Right lobe of liver (tissue), 6 donors: ENCODE data around the gene RBPMS2. TPM values are rescaled to one million over a fixed set of nuclear protein-coding genes. Genes with fewer than 3 reads are reported as not detected.

Experiments used
- ATAC-seq, 4 donors: fragments of 200-7000 bp; cut with Tn5 transposase; one replicate each; pipeline ENCODE4 v1.9.1; 2020; ENCODE audit warnings: mild to moderate bottlenecking in 4 of 4, moderate library complexity in 4 of 4
- DNase-seq, 3 donors: peaks; one replicate each; pipeline ENCODE4 v3.0.0-alpha.2; 2020
- H3K27ac ChIP-seq, 3 donors: fragments of 200-600 bp; one replicate each; pipeline ENCODE4 v1.8.0; 2022
- H3K27me3 ChIP-seq, 2 donors: fragments of 200-600 bp; one replicate each; pipeline ENCODE4 v1.8.0; 2022
- H3K36me3 ChIP-seq, 4 donors: fragments of 200-600 bp; sonication (generic) in 1 of 4; one replicate each; pipeline versions ENCODE4 v1.5.1 to v1.8.0; 2017 to 2022; ENCODE audit warnings: control low read depth in 1 of 4
- H3K4me1 ChIP-seq, 4 donors: fragments of 200-600 bp; sonication (generic) in 1 of 4; one replicate each; pipeline versions ENCODE4 v1.5.1 to v1.8.0; 2017 to 2022; ENCODE audit warnings: control low read depth in 1 of 4
- H3K4me3 ChIP-seq, 3 donors: fragments of 200-600 bp; one replicate each; pipeline ENCODE4 v1.8.0; 2022
- H3K9me3 ChIP-seq, 4 donors: fragments of 200-600 bp; sonication (generic) in 1 of 4; one replicate each; pipeline versions ENCODE4 v1.5.1 to v1.8.0; 2017 to 2022; ENCODE audit warnings: control low read depth in 1 of 4
- POLR2A ChIP-seq: fragments of 450-650 bp; IDR thresholded peaks from one replicate; pipeline ENCODE4 v1.6.1; 2017; ENCODE audit warnings: antibody characterized with exemption, mild to moderate bottlenecking
- WGBS: methylation state at CpG from one replicate; pipeline ENCODE4 v1.1.6; 2018; ENCODE audit warnings: low coverage, low lambda C conversion rate; ENCODE audit not compliant: insufficient coverage; ENCODE audit errors: missing lambda C conversion rate; 5-methylcytosine and 5-hydroxymethylcytosine counted together
- intact Hi-C, 2 donors: fragments of 100-400 bp; cut with DNase I; formaldehyde crosslinking; loops; one replicate each; pipeline versions ENCODE4 v1.11.2 to v1.14.1; 2022
- total RNA-seq, 6 experiments: library from RNA; depleted of rRNA in 2 of 6; stranded (reverse); fragments of >200 nt in 2 of 6; fragmentation: NEBNext Ultra II Directional in 3 of 6; extraction: Animal tissue kit (Norgen Biotek cat#: 25700) in 3 of 6; gene quantifications; one replicate each; pipeline versions ENCODE4 v1.1.0 to v1.2.4, GENCODE V29; 2016 to 2023
- TF ChIP-seq, protein P1 (sequence below), 4 donors: fragments of 200-600 bp in 3 of 4; fragments of 450-650 bp in 1 of 4; IDR thresholded peaks; one replicate each; pipeline versions ENCODE4 v1.5.1 to v1.8.0; 2016 to 2022; ENCODE audit warnings: antibody characterized with exemption in 4 of 4, mild to moderate bottlenecking in 2 of 4
- donor health status: DM: no; HTN: yes; CAD: no.
- donor health status: DM: no; HTN: no; CAD: no.
- donor health status: DM: no; HTN: no; CAD: no.
- donor health status: DM: no; HTN: yes; CAD: no.
- donor health status: DM: no; HTN: yes; CAD: no.

Gene RBPMS2
- total RNA-seq, 6 experiments from 2014 or later: 2.5 to 13.6 (median 6.1) TPM

GRCh38 chr15:64720188-64720587 is 55.2 kb downstream of the RBPMS2 start:
- WGBS: 50% methylated on average over 3 of the region's 3 CpGs
- ATAC-seq (peak; percentile 45 to 71 (median 56)), DNase-seq (no peak)
- peaks cover 0 to 6% (median 0%) of the 10 kb centered on the region in 4 donors for H3K4me1 ChIP-seq
- H3K4me3 ChIP-seq: no peak overlapping the region
- TF ChIP-seq, protein P1, sequence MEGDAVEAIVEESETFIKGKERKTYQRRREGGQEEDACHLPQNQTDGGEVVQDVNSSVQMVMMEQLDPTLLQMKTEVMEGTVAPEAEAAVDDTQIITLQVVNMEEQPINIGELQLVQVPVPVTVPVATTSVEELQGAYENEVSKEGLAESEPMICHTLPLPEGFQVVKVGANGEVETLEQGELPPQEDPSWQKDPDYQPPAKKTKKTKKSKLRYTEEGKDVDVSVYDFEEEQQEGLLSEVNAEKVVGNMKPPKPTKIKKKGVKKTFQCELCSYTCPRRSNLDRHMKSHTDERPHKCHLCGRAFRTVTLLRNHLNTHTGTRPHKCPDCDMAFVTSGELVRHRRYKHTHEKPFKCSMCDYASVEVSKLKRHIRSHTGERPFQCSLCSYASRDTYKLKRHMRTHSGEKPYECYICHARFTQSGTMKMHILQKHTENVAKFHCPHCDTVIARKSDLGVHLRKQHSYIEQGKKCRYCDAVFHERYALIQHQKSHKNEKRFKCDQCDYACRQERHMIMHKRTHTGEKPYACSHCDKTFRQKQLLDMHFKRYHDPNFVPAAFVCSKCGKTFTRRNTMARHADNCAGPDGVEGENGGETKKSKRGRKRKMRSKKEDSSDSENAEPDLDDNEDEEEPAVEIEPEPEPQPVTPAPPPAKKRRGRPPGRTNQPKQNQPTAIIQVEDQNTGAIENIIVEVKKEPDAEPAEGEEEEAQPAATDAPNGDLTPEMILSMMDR (IDR thresholded peaks at IDR 0.05): no peak
- TF ChIP-seq POLR2A: no peak
- no peak overlapping the region for H3K27ac ChIP-seq
- intact Hi-C loops: no loop called here
- H3K36me3 ChIP-seq: no peaks in the 10 kb centered on the region
- no peaks in the 10 kb centered on the region for H3K9me3 ChIP-seq
- no peaks in the 10 kb centered on the region for H3K27me3 ChIP-seq

- ATAC-seq (peak in 2 of 4 donors; percentile 22 to 42), DNase-seq (no peak)
- intact Hi-C loops: no loop called here
- Histone ChIP-seq H3K9me3 (no peaks in the 10 kb centered on the region), H3K27ac (peak overlapping the region in 1 of 3 donors; percentile 40), H3K4me1 (peaks cover 0 to 11% (median 0%) of the 10 kb centered on the region in 4 donors), H3K4me3 (no peak overlapping the region), H3K36me3 (no peaks in the 10 kb centered on the region), H3K27me3 (no peaks in the 10 kb centered on the region)
- 77% methylated on average over 13 of the region's 18 CpGs for WGBS
- TF ChIP-seq POLR2A: no peak
- TF ChIP-seq, protein P1 (IDR thresholded peaks at IDR 0.05): no peak
These were observed 57.5 kb downstream of the RBPMS2 start for GRCh38 chr15:64717735-64718495.

GRCh38 chr15:64717130-64717529 is 58.3 kb downstream of the RBPMS2 start:
- no peak for TF ChIP-seq POLR2A
- TF ChIP-seq, protein P1 (IDR thresholded peaks at IDR 0.05): no peak
- Histone ChIP-seq H3K9me3 (no peaks in the 10 kb centered on the region), H3K36me3 (no peaks in the 10 kb centered on the region), H3K4me3 (no peak overlapping the region), H3K27me3 (no peaks in the 10 kb centered on the region), H3K4me1 (peaks cover 0 to 11% (median 0%) of the 10 kb centered on the region in 4 donors), H3K27ac (no peak overlapping the region)
- WGBS: 94% methylated on average over 7 of the region's 7 CpGs
- ATAC-seq: no peak
- intact Hi-C loops: no loop called here
- DNase-seq: no peak

DNA sequence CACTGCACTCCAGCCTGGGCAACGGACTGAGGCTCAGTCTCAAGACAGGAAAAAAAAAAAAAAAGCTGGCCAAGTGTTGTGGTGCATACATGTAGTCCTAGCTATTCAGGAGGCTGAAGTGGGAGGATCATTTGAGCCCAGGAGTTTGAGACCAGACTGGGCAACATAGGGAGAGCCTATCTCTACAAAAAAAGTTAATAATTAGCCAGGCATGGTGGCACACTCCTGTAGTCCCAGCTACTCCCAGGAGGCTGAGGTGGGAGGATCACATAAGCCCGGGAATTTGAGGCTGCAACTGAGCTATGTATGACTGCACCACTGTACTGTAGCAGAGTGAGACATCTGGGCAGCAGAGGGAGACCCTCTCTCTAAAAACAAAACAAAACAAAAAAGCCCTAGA is 58.9 kb downstream of the RBPMS2 start:
- Histone ChIP-seq H3K9me3 (no peaks in the 10 kb centered on the region), H3K27me3 (no peaks in the 10 kb centered on the region), H3K4me1 (peaks cover 0 to 11% (median 0%) of the 10 kb centered on the region in 4 donors), H3K36me3 (no peaks in the 10 kb centered on the region), H3K27ac (no peak overlapping the region), H3K4me3 (no peak overlapping the region)
- intact Hi-C loops: no loop called here
- 90% methylated on average over 2 of the region's 2 CpGs for WGBS
- DNase-seq: no peak
- TF ChIP-seq, protein P1 (IDR thresholded peaks at IDR 0.05): no peak
- TF ChIP-seq POLR2A: no peak
- peak in 1 of 4 donors; percentile 25 for ATAC-seq
